Stimulated activated CD8-positive, alpha-beta memory T cell treated with anti-CD3 and anti-CD28 coated beads, Interleukin-15, amount 100 ng/mL, for 1 hour (primary cell): ENCODE data around the gene NSMF.
"Not testable (repeated sequence)": the region's sequence is repeated elsewhere in the genome, so short reads cannot be mapped to it uniquely, and the experiment has no call there.

Source experiments
- DNase-seq: peaks from one replicate; pipeline ENCODE4 v3.0.0-alpha.2; 2020; ENCODE audit warnings: low read depth

The NSMF gene

GRCh38 chr9:137475666-137476065 lies 16.5 kb upstream of the NSMF start:
- DNase-seq, result no peak

DNA sequence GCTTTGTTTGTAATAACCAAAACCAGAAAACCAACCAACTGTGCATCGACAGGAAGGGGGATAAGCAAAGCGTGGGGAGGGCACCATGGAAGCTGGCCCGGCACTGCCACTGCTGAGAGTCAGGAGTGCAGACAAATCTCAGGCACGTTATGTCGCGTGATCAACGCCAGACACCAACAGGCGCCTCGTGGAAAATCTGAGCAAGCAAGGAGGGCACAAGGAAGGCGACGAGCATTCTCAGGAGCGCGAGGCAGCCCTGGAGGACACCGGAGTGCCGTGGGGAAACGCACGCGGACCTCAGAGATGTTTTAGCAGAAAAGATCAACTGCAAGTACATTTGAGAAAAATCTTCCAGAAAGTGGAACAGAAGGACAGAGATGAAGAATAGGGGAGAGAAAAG lies 15.1 kb upstream of the NSMF start:
- DNase-seq, result no peak

- DNase-seq, result no peak
These were observed 11.7 kb upstream of the NSMF start for GRCh38 chr9:137470785-137471184.

DNA sequence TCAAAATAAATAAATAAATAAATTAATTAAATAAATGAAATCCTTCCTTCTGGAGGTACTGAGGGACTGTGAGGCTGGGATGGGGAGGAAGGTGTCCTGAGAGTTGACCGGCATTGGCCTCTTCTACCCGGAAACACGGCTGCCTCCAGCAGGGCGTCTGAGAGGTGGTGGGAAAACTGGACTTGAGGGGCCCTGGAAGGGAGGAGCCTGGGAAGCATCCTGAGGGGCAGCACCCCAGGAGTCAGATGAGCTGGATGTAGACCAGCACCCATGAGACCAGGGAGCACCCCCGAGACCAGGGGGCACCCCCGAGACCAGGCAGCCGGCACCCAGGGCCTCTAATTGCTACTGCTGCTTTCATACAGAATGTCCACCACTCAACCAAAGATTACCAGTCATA lies 8.8 kb upstream of the NSMF start:
- no peak for DNase-seq

DNA sequence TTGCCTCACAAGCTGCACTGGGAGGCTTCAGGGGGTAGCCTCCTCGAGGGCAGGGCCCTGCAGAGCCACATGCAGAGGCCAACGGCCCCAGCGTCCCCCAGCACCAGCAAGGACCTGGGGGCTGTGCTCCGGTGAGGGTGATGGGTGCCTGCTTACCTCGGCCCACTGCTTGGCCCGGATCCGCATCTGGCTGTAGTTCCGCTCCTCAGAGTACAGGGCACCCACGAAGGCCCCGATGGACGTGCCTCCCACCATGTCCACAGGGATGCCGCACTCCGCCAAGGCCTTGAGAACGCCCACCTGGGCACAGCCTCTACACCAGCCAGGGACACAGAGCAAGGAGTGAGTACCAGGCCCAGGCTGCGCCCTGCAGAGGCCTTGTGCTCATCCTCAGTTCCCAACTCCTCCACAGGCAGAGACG lies 8.0 kb upstream of the NSMF start:
- no peak for DNase-seq

DNA sequence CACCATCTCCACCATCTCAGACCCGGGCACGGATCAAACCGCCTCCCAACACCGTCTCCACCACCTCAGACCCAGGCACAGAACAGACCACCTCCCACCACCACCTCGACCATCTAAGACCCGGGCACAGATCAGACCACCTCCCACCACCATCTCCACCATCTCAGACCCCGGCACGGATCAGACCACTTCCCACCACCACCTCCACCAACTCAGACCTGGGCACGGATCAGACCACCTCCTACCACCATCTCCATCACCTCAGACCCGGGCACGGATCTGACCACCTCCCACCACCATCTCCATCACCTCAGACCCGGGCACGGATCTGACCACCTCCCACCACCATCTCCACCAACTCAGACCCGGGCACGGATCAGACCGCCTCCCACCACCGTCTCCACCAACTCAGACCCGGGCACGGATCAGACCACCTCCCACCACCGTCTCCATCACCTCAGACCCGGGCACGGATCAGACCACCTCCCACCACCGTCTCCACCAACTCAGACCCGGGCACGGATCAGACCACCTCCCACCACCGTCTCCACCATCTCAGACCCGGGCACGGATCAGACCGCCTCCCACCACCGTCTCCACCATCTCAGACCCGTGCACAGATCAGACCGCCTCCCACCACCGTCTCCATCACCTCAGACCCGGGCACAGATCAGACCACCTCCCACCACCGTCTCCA lies 7.4 kb upstream of the NSMF start:
- not testable (repeated sequence) for DNase-seq

GRCh38 chr9:137465720-137466388 lies 6.7 kb upstream of the NSMF start:
- DNase-seq, result no peak

GRCh38 chr9:137465000-137465719 lies 6.0 kb upstream of the NSMF start:
- no peak for DNase-seq

DNA sequence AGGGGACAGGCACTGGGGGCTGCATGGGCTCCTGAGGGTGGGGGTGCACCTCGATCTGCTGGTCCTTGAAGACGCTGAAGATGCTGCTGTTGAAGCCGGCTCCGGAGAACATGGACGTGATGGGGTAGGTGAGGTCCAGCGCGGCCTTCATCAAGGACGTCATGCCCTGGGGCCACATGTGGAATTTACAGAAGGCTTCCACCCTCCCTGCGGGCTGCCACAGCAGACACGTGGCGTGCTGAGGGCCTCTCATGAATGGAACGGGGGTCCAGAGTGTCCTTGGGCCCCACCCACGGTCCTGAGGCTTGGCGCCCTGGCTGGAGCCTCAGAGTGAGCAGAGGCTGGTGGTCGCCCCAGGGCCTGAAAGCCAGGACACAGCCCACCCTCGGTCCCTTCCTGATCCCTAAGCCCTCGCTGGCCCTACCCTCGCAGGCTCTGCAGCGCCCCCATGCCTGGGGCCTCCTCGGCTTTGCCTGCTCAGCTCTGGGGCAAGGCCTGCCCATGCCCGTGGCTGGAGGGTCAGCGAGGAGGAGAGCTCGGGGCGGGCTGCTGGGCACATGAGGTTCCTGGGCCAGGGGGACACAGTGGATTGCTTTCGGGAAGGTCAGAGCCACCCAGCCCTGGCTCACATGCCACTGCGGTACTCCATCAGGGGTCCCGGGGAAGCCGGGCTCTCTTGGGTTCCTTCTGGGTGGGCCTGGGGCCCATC lies 5.3 kb upstream of the NSMF start:
- DNase-seq, result no peak

GRCh38 chr9:137463931-137464290 lies 4.8 kb upstream of the NSMF start:
- DNase-seq, result no peak

DNA sequence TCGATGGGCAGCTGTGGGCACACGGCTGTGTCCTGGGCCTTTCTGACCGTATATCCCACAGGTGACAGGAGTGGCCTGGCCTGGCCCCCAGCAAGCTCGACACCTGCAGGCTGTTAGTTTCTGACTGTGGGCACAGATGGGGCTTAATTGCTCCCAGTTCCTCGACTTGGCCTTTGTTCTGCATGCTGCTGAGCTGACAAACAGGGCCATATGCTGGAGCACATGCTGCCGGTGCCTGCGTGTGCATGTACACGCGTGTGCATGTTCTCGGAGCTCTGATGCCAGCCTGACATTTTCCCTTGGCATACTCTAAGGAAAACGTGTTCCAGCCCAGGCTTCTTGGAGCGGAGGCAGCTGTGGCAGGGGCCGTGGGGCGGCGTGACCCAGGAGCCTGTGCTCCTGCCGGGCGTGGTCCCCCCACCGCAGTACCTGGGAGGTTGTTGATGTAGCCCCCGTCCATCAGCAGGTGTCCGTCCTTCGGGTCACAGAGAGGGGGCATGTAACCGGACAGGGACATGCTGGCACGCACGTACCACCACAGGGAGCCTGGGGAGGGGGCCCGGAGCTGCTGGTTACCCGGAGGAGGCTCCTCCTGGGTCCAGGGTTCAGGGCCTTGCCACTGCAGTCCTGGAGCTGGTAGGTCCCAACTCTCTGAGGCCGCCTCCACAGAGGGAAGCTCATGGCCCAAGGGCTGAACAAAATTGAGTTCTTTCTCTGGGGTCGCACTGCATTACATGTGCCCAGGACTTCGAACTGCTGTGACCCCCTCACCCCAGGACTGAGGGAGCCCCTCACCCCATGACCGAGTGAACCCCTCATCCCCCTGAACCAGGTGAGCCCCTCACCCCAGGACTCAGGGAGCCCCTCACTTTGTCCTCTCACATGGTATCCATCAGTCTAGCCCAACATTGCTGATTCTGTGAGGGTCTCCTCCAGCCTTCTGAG lies 4.1 kb upstream of the NSMF start:
- no peak for DNase-seq

GRCh38 chr9:137462396-137462985 lies 3.4 kb upstream of the NSMF start:
- no peak for DNase-seq

- peak; percentile 58 for DNase-seq
These were observed 2.7 kb upstream of the NSMF start for GRCh38 chr9:137461663-137462395.

DNA sequence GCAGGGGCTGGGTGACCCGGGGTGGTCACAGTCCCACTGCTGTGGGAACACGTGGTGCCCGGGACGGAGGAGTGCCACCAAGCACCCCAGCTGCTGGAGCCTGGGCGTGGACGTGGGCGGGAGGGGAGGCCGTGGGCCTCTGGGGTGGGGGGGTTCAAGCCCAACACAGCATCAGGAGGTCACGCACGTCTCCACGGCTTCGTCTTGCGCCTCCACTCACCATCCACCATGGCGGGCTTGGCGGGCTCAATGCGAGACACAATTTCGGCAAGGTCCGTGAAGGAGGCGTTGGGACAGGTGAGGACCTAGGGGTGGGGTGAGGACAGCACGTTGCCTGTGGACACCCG lies 2.2 kb upstream of the NSMF start:
- no peak for DNase-seq

GRCh38 chr9:137460363-137461315 lies 1.5 kb upstream of the NSMF start:
- DNase-seq, result no peak

DNA sequence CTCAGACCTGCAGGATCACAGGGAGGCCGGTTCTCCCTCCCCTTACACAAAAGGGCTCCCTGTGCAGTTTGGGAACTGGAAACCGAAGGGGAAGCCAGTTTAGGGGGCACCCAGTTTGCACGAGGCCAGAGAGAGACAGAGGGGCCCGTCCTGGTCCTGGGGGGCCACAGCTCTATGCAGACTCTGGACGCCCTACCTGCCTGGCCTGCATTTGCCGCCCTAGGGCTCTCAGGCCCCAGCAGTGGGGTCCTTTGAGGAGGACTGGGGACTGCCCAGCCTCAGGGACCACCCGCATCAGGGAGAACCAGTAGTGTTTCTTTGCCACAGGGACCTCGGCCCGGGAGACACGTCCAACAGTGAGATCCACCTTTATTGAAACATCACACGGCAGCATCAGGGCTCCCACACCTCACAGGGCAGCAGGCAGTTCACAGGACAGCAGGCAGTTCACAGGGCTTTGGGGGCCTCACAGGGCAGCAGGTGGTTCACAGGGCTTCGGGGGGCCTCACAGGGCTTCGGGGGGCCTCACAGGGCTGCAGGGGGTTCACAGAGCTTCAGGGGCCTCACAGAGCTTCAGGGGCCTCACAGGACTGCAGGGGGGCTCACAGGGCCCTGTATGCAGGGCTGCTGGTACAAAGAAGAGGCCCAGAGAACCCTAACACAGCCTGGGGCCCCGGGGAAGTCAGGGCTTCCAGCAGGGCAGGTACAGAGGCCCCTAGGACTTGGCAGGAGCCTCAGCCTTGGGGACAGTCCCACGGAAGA lies 648 bp upstream of the NSMF start:
- DNase-seq, result no peak

DNA sequence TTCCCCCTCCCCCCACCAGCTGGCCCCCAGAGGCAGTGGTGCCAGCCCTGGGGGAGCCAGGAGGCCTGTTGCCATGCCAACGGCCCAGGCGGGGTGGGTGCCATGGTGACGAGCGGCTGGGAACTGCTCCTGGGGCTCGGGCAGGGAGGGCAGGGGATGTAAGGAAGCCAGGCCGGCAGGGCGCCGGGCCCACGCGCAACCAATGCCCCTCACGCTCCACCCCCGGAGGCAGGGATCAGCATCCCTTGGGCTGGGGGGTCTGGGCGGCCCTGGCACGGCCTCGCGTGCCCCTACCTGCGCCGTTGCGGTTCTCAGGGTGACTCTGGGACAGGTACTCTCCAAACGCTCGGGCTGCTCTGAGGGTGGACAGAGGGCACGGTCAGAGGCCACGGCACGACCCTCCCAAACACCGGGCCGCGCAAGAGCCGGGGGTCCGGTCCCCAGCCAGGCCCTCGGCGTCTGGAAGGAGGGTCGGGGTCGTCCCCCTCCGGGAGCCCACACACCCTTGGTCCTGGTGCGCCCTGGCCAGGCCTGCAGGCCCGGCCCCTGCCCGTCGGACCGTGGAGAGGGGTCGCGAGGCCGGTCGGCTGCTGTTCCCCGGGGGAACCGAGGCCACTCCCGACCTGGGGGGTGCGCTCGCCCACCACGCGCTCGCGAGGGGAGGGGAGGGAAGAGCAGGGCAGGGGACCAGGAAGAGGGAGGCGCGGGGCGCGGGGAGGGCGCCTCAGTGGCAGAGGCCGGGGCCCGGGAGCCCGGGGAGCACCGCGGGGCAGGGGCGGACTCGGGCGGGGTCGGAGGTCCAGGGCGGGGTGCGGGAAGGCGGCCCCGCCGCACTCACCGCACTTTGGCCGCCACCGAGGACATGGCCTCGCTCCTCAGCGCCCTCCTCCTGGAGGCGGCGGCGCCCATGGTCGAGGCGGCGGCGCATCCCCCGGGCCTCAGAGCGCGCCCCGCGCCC lies 661 bp downstream of the NSMF start:
- no peak for DNase-seq
